IMR-90 (cell line): ENCODE measurements around the gene VIPR2. TPM values are rescaled to one million over a fixed set of nuclear protein-coding genes. Genes with fewer than 3 reads are reported as not detected.

Experiments
- ATAC-seq: fragments of 200-7000 bp; cut with Tn5 transposase; 2 replicates; pipeline ENCODE4 v1.9.1; 2020; ENCODE audit warnings: low read depth, mild to moderate bottlenecking, moderate library complexity
- BruUV-seq: library from RNA; stranded (reverse); fragments of 400-500 nt; replicated peaks from 2 replicates; lab custom pipeline; 2021; lab: Mats Ljungman, UMichigan
- CTCF ChIA-PET: fragments of 300-600 bp; formaldehyde crosslinking; extraction: SDS; loops from one replicate; lab custom pipeline; 2021; ENCODE audit warnings: antibody characterized with exemption; lab: Yijun Ruan, JAX
- POLR2A ChIA-PET: fragments of 300-600 bp; sonication (Branson Sonifier 250); formaldehyde crosslinking; loops from one replicate; lab custom pipeline; 2022; ENCODE audit warnings: antibody characterized with exemption; ENCODE audit not compliant: unreplicated experiment; lab: Charles Lee
- DNase-seq: peaks from one replicate; pipeline ENCODE4 v3.0.0; 2013
- H2AFZ ChIP-seq: replicated peaks from 2 replicates; pipeline ENCODE3; 2013; ENCODE audit warnings: low read length, mild to moderate bottlenecking; ENCODE audit not compliant: poor library complexity
- H2AK5ac ChIP-seq: 2 replicates; pipeline ENCODE4 v1.6.1; 2013; ENCODE audit warnings: low read depth, low read length, inconsistent platforms
- H2AK9ac ChIP-seq: replicated peaks from 2 replicates; pipeline ENCODE3; 2013; ENCODE audit warnings: mild to moderate bottlenecking, low read depth, low read length, moderate library complexity; ENCODE audit not compliant: poor library complexity
- H2BK120ac ChIP-seq: 2 replicates; pipeline ENCODE4 v1.6.1; 2013; ENCODE audit warnings: low read depth, low read length, inconsistent platforms
- H2BK15ac ChIP-seq: 3 replicates; pipeline ENCODE4 v1.6.1; 2013; ENCODE audit warnings: low read depth, low read length, inconsistent platforms
- H2BK20ac ChIP-seq: 2 replicates; pipeline ENCODE4 v1.6.1; 2013; ENCODE audit warnings: low read depth, mild to moderate bottlenecking, inconsistent platforms, low read length, moderate library complexity
- H2BK5ac ChIP-seq: 2 replicates; pipeline ENCODE4 v1.6.1; 2013; ENCODE audit warnings: mild to moderate bottlenecking, low read depth, low read length, inconsistent platforms; ENCODE audit not compliant: poor library complexity, severe bottlenecking
- H3K14ac ChIP-seq: replicated peaks from 2 replicates; pipeline ENCODE4 v1.6.1; 2013; ENCODE audit warnings: low read depth, low read length, inconsistent platforms
- H3K18ac ChIP-seq: 2 replicates; pipeline ENCODE4 v1.6.1; 2013; ENCODE audit warnings: low read depth, low read length, control low read depth
- H3K23ac ChIP-seq: 2 replicates; pipeline ENCODE4 v1.6.1; 2013; ENCODE audit warnings: low read depth, low read length, inconsistent platforms
- H3K27ac ChIP-seq: 2 replicates; pipeline ENCODE4 v1.5.1; 2013; ENCODE audit warnings: mild to moderate bottlenecking, control low read depth, low read length; ENCODE audit not compliant: insufficient read depth
- H3K27me3 ChIP-seq: 2 replicates; pipeline ENCODE4 v1.6.1; 2013; ENCODE audit warnings: low read length; ENCODE audit not compliant: control insufficient read depth, insufficient read depth
- H3K36me3 ChIP-seq: 2 replicates; pipeline ENCODE4 v1.6.1; 2013; ENCODE audit warnings: low read length, mixed read lengths; ENCODE audit not compliant: control insufficient read depth, insufficient read depth
- H3K4ac ChIP-seq: 2 replicates; pipeline ENCODE4 v1.6.1; 2013; ENCODE audit warnings: low read depth, low read length, inconsistent platforms
- H3K4me1 ChIP-seq: 2 replicates; pipeline ENCODE4 v1.6.1; 2013; ENCODE audit warnings: low read length, mixed read lengths; ENCODE audit not compliant: control insufficient read depth, insufficient read depth
- H3K4me2 ChIP-seq: 2 replicates; pipeline ENCODE4 v1.6.1; 2013; ENCODE audit warnings: low read depth, mild to moderate bottlenecking, control low read depth, low read length, moderate library complexity
- H3K4me3 ChIP-seq: 2 replicates; pipeline ENCODE4 v1.5.1; 2013; ENCODE audit warnings: low read depth, mild to moderate bottlenecking, control low read depth, low read length, moderate library complexity; ENCODE audit not compliant: insufficient read depth
- H3K56ac ChIP-seq: 2 replicates; pipeline ENCODE4 v1.6.1; 2013; ENCODE audit warnings: low read length, inconsistent platforms; ENCODE audit not compliant: insufficient read depth; ENCODE audit errors: extremely low read depth
- H3K79me1 ChIP-seq, 2 experiments: 2 replicates each; pipeline ENCODE4 v1.6.1; 2013; ENCODE audit warnings: low read length in 2 of 2, inconsistent platforms in 1 of 2, low read depth in 1 of 2
- H3K9ac ChIP-seq: 2 replicates; pipeline ENCODE4 v1.6.1; 2013; ENCODE audit warnings: low read depth, low read length, control low read depth
- H3K9me1 ChIP-seq: 2 replicates; pipeline ENCODE4 v1.6.1; 2013; ENCODE audit warnings: low read length, inconsistent platforms; ENCODE audit not compliant: insufficient read depth
- H3K9me3 ChIP-seq: 2 replicates; pipeline ENCODE4 v1.6.1; 2013; ENCODE audit warnings: low read length; ENCODE audit not compliant: control insufficient read depth, insufficient read depth
- H4K20me1 ChIP-seq: 2 replicates; pipeline ENCODE4 v1.6.1; 2013; ENCODE audit warnings: low read length, inconsistent platforms; ENCODE audit not compliant: insufficient read depth
- H4K5ac ChIP-seq: 2 replicates; pipeline ENCODE4 v1.6.1; 2013; ENCODE audit warnings: mild to moderate bottlenecking, low read depth, low read length, control low read depth
- H4K8ac ChIP-seq, 2 experiments: 2 replicates each; pipeline ENCODE4 v1.6.1; 2013; ENCODE audit warnings: low read depth in 2 of 2, low read length in 2 of 2, control low read depth in 1 of 2, inconsistent platforms in 1 of 2
- H4K91ac ChIP-seq: 2 replicates; pipeline ENCODE4 v1.6.1; 2013; ENCODE audit warnings: low read depth, low read length, inconsistent platforms; ENCODE audit not compliant: insufficient read depth
- BHLHE40 ChIP-seq: fragments of 150-350 bp; IDR thresholded peaks from 2 replicates; pipeline ENCODE4 v1.6.1; 2016; ENCODE audit warnings: mild to moderate bottlenecking, low read depth, low read length
- CHD1 ChIP-seq: IDR thresholded peaks from 2 replicates; pipeline ENCODE4 v1.6.1; 2012; ENCODE audit warnings: low read depth, low read length, improper control_type of control experiment
- FOS ChIP-seq: fragments of 150-350 bp; IDR thresholded peaks from 2 replicates; pipeline ENCODE4 v1.6.1; 2016; ENCODE audit warnings: low read depth, low read length
- MAFK ChIP-seq: IDR thresholded peaks from 2 replicates; pipeline ENCODE4 v1.6.1; 2012; ENCODE audit warnings: low read depth, low read length, improper control_type of control experiment
- MAZ ChIP-seq: IDR thresholded peaks from 2 replicates; pipeline ENCODE4 v1.6.1; 2012; ENCODE audit warnings: low read depth, mild to moderate bottlenecking, low read length, improper control_type of control experiment, moderate library complexity, borderline replicate concordance
- MXI1 ChIP-seq: IDR thresholded peaks from 2 replicates; pipeline ENCODE4 v1.6.1; 2012; ENCODE audit warnings: low read depth, mild to moderate bottlenecking, low read length, moderate library complexity, borderline replicate concordance
- NFE2L2 ChIP-seq: fragments of 150-350 bp; IDR thresholded peaks from 2 replicates; pipeline ENCODE4 v1.6.1; 2016; ENCODE audit warnings: low read depth, mild to moderate bottlenecking, low read length
- RAD21 ChIP-seq: IDR thresholded peaks from 2 replicates; pipeline ENCODE4 v1.6.1; 2012; ENCODE audit warnings: low read length, improper control_type of control experiment
- SMC3 ChIP-seq: fragments of 150-350 bp; IDR thresholded peaks from 2 replicates; pipeline ENCODE4 v1.6.1; 2016; ENCODE audit warnings: low read depth, mild to moderate bottlenecking, antibody characterized with exemption, low read length, moderate library complexity
- WGBS, 2 experiments: methylation state at CpG; one replicate each; pipeline versions ENCODE4 v1.1.5 to v1.1.7; 2013; ENCODE audit warnings: missing lambda C conversion rate in 2 of 2; ENCODE audit not compliant: insufficient read length in 1 of 2; ENCODE audit errors: extremely low coverage in 2 of 2; 5-methylcytosine and 5-hydroxymethylcytosine counted together
- dilution Hi-C: fragments of 300-500 bp; cut with HindIII; formaldehyde crosslinking; loops from one replicate; pipeline ENCODE4 v1.14.3; 2018; ENCODE audit warnings: low sequenced_read_pairs; ENCODE audit not compliant: unreplicated experiment
- in situ Hi-C: fragments of 300-500 bp; cut with MboI; formaldehyde crosslinking; loops from 3 replicates; pipeline ENCODE4 v1.14.3; 2019; ENCODE audit warnings: low sequenced_read_pairs, inconsistent platforms, mixed read lengths
- intact Hi-C: fragments of 100-400 bp; cut with micrococcal nuclease; formaldehyde crosslinking; loops from 2 replicates; pipeline ENCODE4 v1.10.0; 2022
- polyA plus RNA-seq, 3 experiments: library from polyadenylated mRNA; depleted of rRNA; stranded (reverse); fragments of >200 nt; gene quantifications; 2 replicates each; pipeline ENCODE4 v1.2.3, GENCODE V29; 2012; ENCODE audit warnings: low replicate concordance in 1 of 3
- total RNA-seq: library from RNA; depleted of rRNA; stranded (reverse); fragments of >200 nt; gene quantifications from 2 replicates; pipeline ENCODE4 v1.2.3, GENCODE V29; 2012
- TF ChIP-seq, protein P1 (sequence below): conservative IDR thresholded peaks from 2 replicates; pipeline ENCODE4 v1.5.1; 2012; ENCODE audit warnings: mild to moderate bottlenecking, low read depth, low read length, improper control_type of control experiment
- TF ChIP-seq, protein P2 (sequence below): fragments of 150-350 bp; IDR thresholded peaks from 2 replicates; pipeline ENCODE4 v1.6.1; 2016; ENCODE audit warnings: low read depth, mild to moderate bottlenecking, low read length, moderate library complexity, borderline replicate concordance

Gene VIPR2
- total and polyA plus RNA-seq, 2 of the 4 experiments (the other 2 are of a cell fraction): not detected

GRCh38 chr7:159005618-159006017 lies 139.0 kb downstream of the VIPR2 start:
- TF ChIP-seq MAZ (no peak), FOS (no peak), RAD21 (no peak), BHLHE40 (no peak), SMC3 (no peak), MAFK (no peak), MXI1 (no peak), NFE2L2 (no peak), CHD1 (no peak)
- TF ChIP-seq, protein P1, sequence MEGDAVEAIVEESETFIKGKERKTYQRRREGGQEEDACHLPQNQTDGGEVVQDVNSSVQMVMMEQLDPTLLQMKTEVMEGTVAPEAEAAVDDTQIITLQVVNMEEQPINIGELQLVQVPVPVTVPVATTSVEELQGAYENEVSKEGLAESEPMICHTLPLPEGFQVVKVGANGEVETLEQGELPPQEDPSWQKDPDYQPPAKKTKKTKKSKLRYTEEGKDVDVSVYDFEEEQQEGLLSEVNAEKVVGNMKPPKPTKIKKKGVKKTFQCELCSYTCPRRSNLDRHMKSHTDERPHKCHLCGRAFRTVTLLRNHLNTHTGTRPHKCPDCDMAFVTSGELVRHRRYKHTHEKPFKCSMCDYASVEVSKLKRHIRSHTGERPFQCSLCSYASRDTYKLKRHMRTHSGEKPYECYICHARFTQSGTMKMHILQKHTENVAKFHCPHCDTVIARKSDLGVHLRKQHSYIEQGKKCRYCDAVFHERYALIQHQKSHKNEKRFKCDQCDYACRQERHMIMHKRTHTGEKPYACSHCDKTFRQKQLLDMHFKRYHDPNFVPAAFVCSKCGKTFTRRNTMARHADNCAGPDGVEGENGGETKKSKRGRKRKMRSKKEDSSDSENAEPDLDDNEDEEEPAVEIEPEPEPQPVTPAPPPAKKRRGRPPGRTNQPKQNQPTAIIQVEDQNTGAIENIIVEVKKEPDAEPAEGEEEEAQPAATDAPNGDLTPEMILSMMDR: no peak
- TF ChIP-seq, protein P2, sequence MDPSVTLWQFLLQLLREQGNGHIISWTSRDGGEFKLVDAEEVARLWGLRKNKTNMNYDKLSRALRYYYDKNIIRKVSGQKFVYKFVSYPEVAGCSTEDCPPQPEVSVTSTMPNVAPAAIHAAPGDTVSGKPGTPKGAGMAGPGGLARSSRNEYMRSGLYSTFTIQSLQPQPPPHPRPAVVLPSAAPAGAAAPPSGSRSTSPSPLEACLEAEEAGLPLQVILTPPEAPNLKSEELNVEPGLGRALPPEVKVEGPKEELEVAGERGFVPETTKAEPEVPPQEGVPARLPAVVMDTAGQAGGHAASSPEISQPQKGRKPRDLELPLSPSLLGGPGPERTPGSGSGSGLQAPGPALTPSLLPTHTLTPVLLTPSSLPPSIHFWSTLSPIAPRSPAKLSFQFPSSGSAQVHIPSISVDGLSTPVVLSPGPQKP: no peak
- no peak overlapping the region for H2BK120ac ChIP-seq
- ATAC-seq: no peak
- ChIA-PET POLR2A (no interaction called here), CTCF (no interaction called here)
- DNase-seq: no peak
- no peak overlapping the region for H4K91ac ChIP-seq
- H2BK20ac ChIP-seq: no peak overlapping the region
- H4K20me1 ChIP-seq: no peaks in the 10 kb centered on the region
- H3K14ac ChIP-seq: no peak overlapping the region
- H2BK15ac ChIP-seq: no peak overlapping the region
- H3K27me3 ChIP-seq: no peaks in the 10 kb centered on the region
- dilution Hi-C loops: no loop called here
- no peak overlapping the region for H3K56ac ChIP-seq
- no peak overlapping the region for H3K23ac ChIP-seq
- WGBS, 2 experiments: 80% methylated on average over 2 of the region's 18 CpGs; no CpG with 5 or more reads in 1 of the 2 experiments
- no peak overlapping the region for H2AFZ ChIP-seq
- intact Hi-C loops: no loop called here
- H4K5ac ChIP-seq: no peak overlapping the region
- H3K27ac ChIP-seq: no peak overlapping the region
- H3K4me3 ChIP-seq: no peak overlapping the region
- no peak overlapping the region for H3K9ac ChIP-seq
- H2BK5ac ChIP-seq: no peak overlapping the region
- H3K79me1 ChIP-seq: no peaks in the 10 kb centered on the region
- peaks cover 2% of the 10 kb centered on the region for H3K9me3 ChIP-seq
- in situ Hi-C loops: no loop called here
- H3K4me2 ChIP-seq: no peak overlapping the region
- no peaks in the 10 kb centered on the region for H3K4me1 ChIP-seq
- no TSS peak for BruUV-seq
- H4K8ac ChIP-seq: no peak overlapping the region
- H3K9me1 ChIP-seq: no peaks in the 10 kb centered on the region
- H2AK9ac ChIP-seq: no peak overlapping the region
- no peaks in the 10 kb centered on the region for H3K36me3 ChIP-seq
- no peak overlapping the region for H2AK5ac ChIP-seq
- H3K18ac ChIP-seq: no peak overlapping the region
- no peak overlapping the region for H3K4ac ChIP-seq
